ENCODE data around the gene IGFBP1. TPM values are rescaled to one million over a fixed set of nuclear protein-coding genes. Genes with fewer than 3 reads are reported as not detected.
A peak's percentile ranks its signal among the peaks of the same experiment; 100 is the strongest.
"Not testable (repeated sequence)": the region's sequence is repeated elsewhere in the genome, so short reads cannot be mapped to it uniquely, and the experiment has no call there.

Gene IGFBP1
- total and polyA plus RNA-seq, 7 experiments from 2014 or later: not detected

GRCh38 chr7:45938626-45939302 is 50.5 kb downstream of the IGFBP1 start:
- DNase-seq (no peak), ATAC-seq (no peak)
- Histone ChIP-seq H3K27ac (ENCODE audit: low read depth, low read length) (no peak overlapping the region), H3K27me3 (ENCODE audit: control insufficient read depth in 2 of 2, insufficient read depth in 2 of 2, low read length in 2 of 2) (no peaks in the 10 kb centered on the region), H3K4me1 (ENCODE audit: control insufficient read depth in 2 of 2, insufficient read depth in 2 of 2, low read length in 2 of 2) (peaks cover 0 to 11% of the 10 kb centered on the region in 2 donors), H3K9me3 (ENCODE audit: control insufficient read depth in 2 of 3, low read length in 3 of 3) (no peaks in the 10 kb centered on the region), H3K4me3 (ENCODE audit: low read length) (no peak overlapping the region), H3K36me3 (ENCODE audit: control insufficient read depth in 2 of 3, insufficient read depth in 3 of 3, low read length in 3 of 3) (no peaks in the 10 kb centered on the region)
- intact Hi-C loops (cut with micrococcal nuclease): no loop called here
- ChIA-PET POLR2A (no interaction called here), CTCF (no interaction called here)
- H3K4me3 Mint-ChIP-seq: peak overlapping the region in 3 of 10 donors; percentile 37 to 77 (median 59)
- peaks cover 14 to 39% (median 36%) of the 10 kb centered on the region in 7 donors for H3K4me1 Mint-ChIP-seq
- H3K27me3 Mint-ChIP-seq: peaks cover 0 to 26% (median 12%) of the 10 kb centered on the region in 5 donors
- H3K9me3 Mint-ChIP-seq: peaks cover 0 to 7% (median 4%) of the 10 kb centered on the region in 11 donors
- peaks cover 0 to 2% (median 0%) of the 10 kb centered on the region in 5 donors for H3K36me3 Mint-ChIP-seq
- H3K27ac Mint-ChIP-seq: peak overlapping the region in 4 of 9 donors; percentile 7 to 59 (median 27)

- Histone ChIP-seq H3K27me3 (ENCODE audit: control insufficient read depth in 2 of 2, insufficient read depth in 2 of 2, low read length in 2 of 2) (no peaks in the 10 kb centered on the region), H3K9me3 (ENCODE audit: control insufficient read depth in 2 of 3, low read length in 3 of 3) (no peaks in the 10 kb centered on the region), H3K4me3 (ENCODE audit: low read length) (no peak overlapping the region), H3K4me1 (ENCODE audit: control insufficient read depth in 2 of 2, insufficient read depth in 2 of 2, low read length in 2 of 2) (peaks cover 0 to 11% of the 10 kb centered on the region in 2 donors), H3K27ac (ENCODE audit: low read depth, low read length) (no peak overlapping the region), H3K36me3 (ENCODE audit: control insufficient read depth in 2 of 3, insufficient read depth in 3 of 3, low read length in 3 of 3) (no peaks in the 10 kb centered on the region)
- CTCF ChIA-PET: interaction anchor here (1.6 kb wide), 1 partner anchor 17 kb away, joined by 9 read pairs; no protein-coding TSS in a partner anchor
- POLR2A ChIA-PET: interaction anchor here (1.4 kb wide), 1 partner anchor 18 kb away, joined by 7 read pairs; the partner anchor contains the start of gene IGFBP3
- Mint-ChIP-seq H3K27me3 (peaks cover 0 to 20% (median 9%) of the 10 kb centered on the region in 5 donors), H3K27ac (peak overlapping the region in 4 of 9 donors; percentile 7 to 59 (median 40)), H3K9me3 (peaks cover 0 to 7% (median 4%) of the 10 kb centered on the region in 11 donors), H3K4me3 (peak overlapping the region in 9 of 10 donors; percentile 6 to 77 (median 41)), H3K36me3 (peaks cover 0 to 2% (median 0%) of the 10 kb centered on the region in 5 donors), H3K4me1 (peaks cover 14 to 45% (median 42%) of the 10 kb centered on the region in 7 donors)
- intact Hi-C loops (cut with micrococcal nuclease): no loop called here
- DNase-seq: no peak
- no peak for ATAC-seq
Observed at GRCh38 chr7:45939574-45939973, 51.3 kb downstream of the IGFBP1 start.

- not testable (repeated sequence) for H3K9me3 ChIP-seq (ENCODE audit: control insufficient read depth in 2 of 3, low read length in 3 of 3); H3K27ac ChIP-seq (ENCODE audit: low read depth, low read length); H3K36me3 Mint-ChIP-seq; H3K27me3 ChIP-seq (ENCODE audit: control insufficient read depth in 2 of 2, insufficient read depth in 2 of 2, low read length in 2 of 2); H3K9me3 Mint-ChIP-seq; H3K36me3 ChIP-seq (ENCODE audit: control insufficient read depth in 2 of 3, insufficient read depth in 3 of 3, low read length in 3 of 3)
- peak in 7 of 9 donors; percentile 33 to 53 (median 37) for DNase-seq
- ATAC-seq: peak; percentile 38
- Mint-ChIP-seq H3K4me3 (peak overlapping the region; percentile 77 to 93 (median 86)), H3K27ac (peak overlapping the region; percentile 11 to 89 (median 74)), H3K27me3 (peaks cover 0 to 12% (median 9%) of the 10 kb centered on the region in 5 donors), H3K4me1 (peaks cover 14 to 50% (median 42%) of the 10 kb centered on the region in 7 donors)
- intact Hi-C loops (cut with micrococcal nuclease): loop anchor here in 1 of 2 donors (1.0 kb wide), 1 partner anchor 18 kb away; no protein-coding TSS in a partner anchor
- ChIA-PET POLR2A (interaction anchor here (1.4 kb wide), 1 partner anchor 19 kb away, joined by 7 read pairs; the partner anchor contains the start of gene IGFBP3), CTCF (interaction anchor here (1.6 kb wide), 1 partner anchor 17 kb away, joined by 9 read pairs; no protein-coding TSS in a partner anchor)
- H3K4me1 ChIP-seq (ENCODE audit: control insufficient read depth in 2 of 2, insufficient read depth in 2 of 2, low read length in 2 of 2): peaks cover 0 to 11% of the 10 kb centered on the region in 2 donors
- H3K4me3 ChIP-seq (ENCODE audit: low read length): peak overlapping the region; percentile 49
Observed at GRCh38 chr7:45940237-45940781, 52.0 kb downstream of the IGFBP1 start.

GRCh38 chr7:45940939-45941338 is 52.7 kb downstream of the IGFBP1 start:
- intact Hi-C loops (cut with micrococcal nuclease): loop anchor here in 1 of 2 donors (1.0 kb wide), 1 partner anchor 19 kb away; no protein-coding TSS in a partner anchor

More at GRCh38 chr7:45940939-45941338, 52.7 kb downstream of the IGFBP1 start:
- H3K36me3 Mint-ChIP-seq: peaks cover 0 to 2% (median 0%) of the 10 kb centered on the region in 5 donors
- ATAC-seq (no peak), DNase-seq (no peak)
- CTCF ChIA-PET: interaction anchor here (1.6 kb wide), 1 partner anchor 18 kb away, joined by 9 read pairs; no protein-coding TSS in a partner anchor
- Histone ChIP-seq H3K36me3 (ENCODE audit: control insufficient read depth in 2 of 3, insufficient read depth in 3 of 3, low read length in 3 of 3) (no peaks in the 10 kb centered on the region), H3K27ac (ENCODE audit: low read depth, low read length) (no peak overlapping the region), H3K27me3 (ENCODE audit: control insufficient read depth in 2 of 2, insufficient read depth in 2 of 2, low read length in 2 of 2) (no peaks in the 10 kb centered on the region), H3K9me3 (ENCODE audit: control insufficient read depth in 2 of 3, low read length in 3 of 3) (no peaks in the 10 kb centered on the region), H3K4me3 (ENCODE audit: low read length) (peak overlapping the region; percentile 49), H3K4me1 (ENCODE audit: control insufficient read depth in 2 of 2, insufficient read depth in 2 of 2, low read length in 2 of 2) (peaks cover 0 to 11% of the 10 kb centered on the region in 2 donors)
- H3K27ac Mint-ChIP-seq: peak overlapping the region in 8 of 9 donors; percentile 11 to 89 (median 74)
- peaks cover 0 to 7% (median 4%) of the 10 kb centered on the region in 11 donors for H3K9me3 Mint-ChIP-seq
- peaks cover 14 to 50% (median 42%) of the 10 kb centered on the region in 7 donors for H3K4me1 Mint-ChIP-seq
- POLR2A ChIA-PET: interaction anchor here (1.4 kb wide), 1 partner anchor 20 kb away, joined by 7 read pairs; the partner anchor contains the start of gene IGFBP3
- H3K4me3 Mint-ChIP-seq: peak overlapping the region; percentile 77 to 93 (median 86)
- peaks cover 0 to 8% (median 8%) of the 10 kb centered on the region in 5 donors for H3K27me3 Mint-ChIP-seq

Other genes starting within 250 kb of the IGFBP1 start
- not detected for gene CCDC201, start 15.4 kb upstream of the IGFBP1 start, total RNA-seq
- gene CCDC201, start 15.4 kb upstream of the IGFBP1 start, polyA plus RNA-seq: not detected
- gene IGFBP3, start 32.8 kb downstream of the IGFBP1 start, total RNA-seq: 1 to 10 TPM; 3.2 to 9.4 (median 8.5) TPM
- 1 to 10 TPM in 1 of 2 donors, under 1 TPM in 1; 0.45 to 1.3 TPM for gene IGFBP3, start 32.8 kb downstream of the IGFBP1 start, polyA plus RNA-seq